ENCODE results near the gene FAM169A. TPM values are rescaled to one million over a fixed set of nuclear protein-coding genes. Genes with fewer than 3 reads are reported as not detected.
A peak's percentile ranks its signal among the peaks of the same experiment; 100 is the strongest.
"Not testable (repeated sequence)": the region's sequence is repeated elsewhere in the genome, so short reads cannot be mapped to it uniquely, and the experiment has no call there.

FAM169A gene
- total RNA-seq = 4.6 TPM

DNA sequence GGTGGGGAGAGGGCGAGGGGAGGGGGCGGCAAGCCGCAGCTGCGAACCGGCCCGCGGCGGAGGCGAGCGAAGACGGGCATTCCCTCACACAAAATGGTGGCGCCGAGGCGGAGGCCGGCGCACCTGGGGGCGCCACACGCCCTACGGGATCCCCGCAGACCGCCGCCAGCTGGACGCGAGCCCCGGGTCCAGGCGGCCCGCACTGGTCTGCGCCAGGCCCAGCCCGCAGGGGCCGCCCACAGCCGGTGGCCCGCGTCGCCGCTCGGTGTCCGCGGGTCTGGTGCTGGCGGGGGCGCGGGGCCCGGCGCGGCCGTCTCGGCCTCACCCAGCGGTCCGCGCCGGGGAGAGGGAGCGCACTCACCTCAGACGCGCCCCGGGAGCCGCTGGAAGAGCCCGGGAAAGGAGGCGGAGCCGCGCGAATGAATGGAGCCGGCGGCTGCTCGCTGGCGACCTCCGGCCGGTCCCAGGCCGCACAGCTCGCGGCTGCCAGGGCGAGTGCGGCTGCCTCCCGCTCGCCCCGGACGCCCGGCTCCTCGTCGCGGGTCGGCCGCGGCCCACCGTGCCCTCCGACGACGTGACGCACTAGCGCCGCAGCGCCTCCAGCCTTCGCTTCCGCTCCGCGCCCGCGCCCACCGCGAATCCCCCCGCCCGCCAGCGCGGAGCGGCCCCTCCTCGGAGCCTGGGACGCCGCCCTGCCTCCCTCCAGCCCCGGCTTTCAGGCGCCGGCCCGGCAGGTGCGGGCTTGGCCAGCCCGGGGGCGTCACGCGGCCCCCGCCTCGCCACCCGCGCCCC is at the start of gene FAM169A:
TSS of gene FAM169A (minus strand) at position 584 of the 792 bp plus-strand sequence. CDS start 24,711 bp downstream, outside the sequence.
- DNase-seq = no peak

DNA sequence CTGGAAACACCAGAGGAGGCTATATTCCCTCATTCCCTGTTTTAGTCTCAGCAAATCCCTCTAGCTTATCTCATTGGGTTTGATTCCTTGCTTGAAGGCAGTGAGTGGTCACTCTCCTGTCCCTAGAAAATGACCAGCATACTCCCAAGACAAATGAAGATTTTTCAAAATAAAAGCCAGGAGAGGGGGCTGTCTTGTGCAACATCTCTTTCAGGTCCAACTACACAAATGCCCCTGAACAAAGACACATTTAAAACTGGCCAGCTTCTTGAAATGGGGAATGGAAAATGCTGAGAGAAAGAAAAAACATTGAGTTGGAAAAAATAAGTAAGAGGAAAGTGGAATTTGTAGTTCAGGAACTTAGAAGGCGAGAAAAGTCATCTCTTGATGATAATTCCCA is 49.3 kb upstream of the FAM169A start:
- no peak for DNase-seq

DNA sequence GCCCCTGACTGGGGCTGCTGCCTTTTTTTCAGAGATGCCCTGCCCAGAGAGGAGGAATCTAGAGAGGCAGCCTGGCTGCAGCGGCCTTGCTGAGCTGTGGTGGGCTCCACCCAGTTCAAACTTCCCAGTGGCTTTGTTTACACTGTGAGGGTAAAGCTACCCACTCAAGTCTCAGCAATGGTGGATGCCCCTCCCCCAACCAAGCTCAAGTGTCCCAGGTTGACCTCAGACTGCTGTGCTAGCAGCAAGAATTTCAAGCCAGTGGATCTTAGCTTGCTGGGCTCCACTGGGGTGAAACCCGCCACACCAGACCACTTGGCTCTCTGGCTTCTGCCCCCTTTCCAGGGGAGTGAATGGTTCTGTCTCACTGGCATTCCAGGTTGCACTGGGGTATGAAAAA is 45.2 kb upstream of the FAM169A start:
- not testable (repeated sequence) for DNase-seq

DNA sequence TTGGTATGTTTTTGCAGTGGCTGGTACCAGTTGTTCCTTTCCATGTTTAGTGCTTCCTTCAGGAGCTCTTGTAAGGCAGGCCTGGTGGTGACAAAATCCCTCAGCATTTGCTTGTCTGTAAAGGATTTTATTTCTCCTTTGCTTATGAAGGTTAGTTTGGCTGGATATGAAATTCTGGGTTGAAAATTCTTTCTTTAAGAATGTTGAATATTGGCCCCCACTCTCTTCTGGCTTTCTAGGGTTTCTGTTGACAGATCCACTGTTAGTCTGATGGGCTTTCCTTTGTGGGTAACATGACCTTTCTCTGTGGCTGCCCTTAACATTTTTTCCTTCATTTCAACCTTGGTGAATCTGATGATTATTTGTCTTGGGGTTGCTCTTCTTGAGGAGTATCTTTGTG is 43.7 kb upstream of the FAM169A start:
- not testable (repeated sequence) for DNase-seq

DNA sequence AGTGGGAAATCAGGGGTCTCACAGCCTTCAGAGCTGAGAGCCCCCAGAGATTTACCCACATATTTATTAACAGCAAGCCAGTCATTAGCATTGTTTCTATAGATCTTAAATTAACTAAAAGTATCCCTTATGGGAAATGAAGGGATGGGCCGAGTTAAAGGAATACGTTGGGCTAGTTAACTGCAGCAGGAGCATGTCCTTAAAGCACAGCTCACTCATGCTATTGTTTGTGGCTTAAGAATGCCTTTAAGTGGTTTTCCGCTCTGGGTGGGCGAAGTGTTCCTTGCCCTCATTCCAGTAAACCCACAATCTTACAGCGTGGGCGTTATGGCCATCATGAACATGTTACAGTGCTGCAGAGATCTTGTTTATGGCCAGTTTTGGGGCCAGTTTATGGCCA is 42.0 kb upstream of the FAM169A start:
- not testable (repeated sequence) for DNase-seq

DNA sequence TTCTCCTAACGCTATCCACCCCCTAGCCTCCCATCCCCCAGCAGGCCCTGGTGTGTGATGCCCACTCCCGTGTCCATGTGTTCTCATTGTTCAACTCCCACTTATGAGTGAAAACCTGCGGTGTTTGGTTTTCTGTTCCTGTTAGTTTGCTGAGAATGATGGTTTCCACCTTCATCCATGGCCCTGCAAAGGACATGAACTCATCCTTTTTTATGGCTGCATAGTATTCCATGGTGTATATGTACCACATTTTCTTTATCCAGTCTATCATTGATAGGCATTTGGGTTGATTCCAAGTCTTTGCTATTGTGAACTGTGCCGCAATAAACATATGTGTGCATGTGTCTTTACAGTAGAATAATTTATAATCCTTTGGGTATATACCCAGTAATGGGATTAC is 38.5 kb upstream of the FAM169A start:
- DNase-seq = not testable (repeated sequence)

GRCh38 chr5:74903165-74903787 is 37.1 kb upstream of the FAM169A start:
- DNase-seq = no peak

DNA sequence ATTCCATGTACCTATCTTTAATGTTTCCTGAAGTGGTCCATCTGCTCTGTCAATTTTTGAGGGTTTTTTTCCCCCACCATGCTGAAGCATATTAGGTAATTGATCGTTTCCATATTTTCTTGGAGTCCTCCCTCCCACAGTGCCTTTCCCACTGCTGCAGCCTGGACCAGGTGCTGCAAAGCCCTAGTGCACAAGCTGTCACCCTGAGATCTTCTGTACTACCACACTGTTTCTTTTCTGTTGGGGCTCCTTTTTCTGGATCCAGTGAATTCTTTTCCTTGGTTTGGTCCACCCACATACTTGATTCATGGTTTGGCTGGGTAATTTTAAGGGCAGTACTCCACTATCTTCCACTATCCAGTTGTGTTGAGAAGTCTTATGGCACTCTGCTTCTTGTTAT is 30.9 kb upstream of the FAM169A start:
- no peak for DNase-seq

GRCh38 chr5:74895906-74896305 is 29.7 kb upstream of the FAM169A start:
- peak; percentile 25 for DNase-seq

DNA sequence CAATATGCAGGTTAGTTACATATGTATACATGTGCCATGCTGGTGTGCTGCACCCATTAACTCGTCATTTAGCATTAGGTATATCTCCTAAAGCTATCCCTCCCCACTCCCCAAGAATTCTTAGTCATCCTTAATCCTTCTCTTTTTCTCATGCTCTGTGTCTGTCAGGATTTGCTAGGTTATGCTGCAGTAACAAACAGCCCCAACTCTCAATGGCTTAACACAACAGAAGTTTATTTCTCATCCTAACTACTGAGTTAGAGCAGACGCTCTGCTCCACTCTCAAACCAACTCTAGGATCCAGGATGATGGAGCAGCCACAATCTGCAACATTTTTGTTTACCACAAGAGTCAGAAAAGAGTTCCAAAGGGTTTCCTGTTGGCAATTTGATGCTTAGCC is 28.2 kb upstream of the FAM169A start:
- DNase-seq = no peak

GRCh38 chr5:74892921-74893320 is 26.7 kb upstream of the FAM169A start:
- peak; percentile 32 for DNase-seq

DNA sequence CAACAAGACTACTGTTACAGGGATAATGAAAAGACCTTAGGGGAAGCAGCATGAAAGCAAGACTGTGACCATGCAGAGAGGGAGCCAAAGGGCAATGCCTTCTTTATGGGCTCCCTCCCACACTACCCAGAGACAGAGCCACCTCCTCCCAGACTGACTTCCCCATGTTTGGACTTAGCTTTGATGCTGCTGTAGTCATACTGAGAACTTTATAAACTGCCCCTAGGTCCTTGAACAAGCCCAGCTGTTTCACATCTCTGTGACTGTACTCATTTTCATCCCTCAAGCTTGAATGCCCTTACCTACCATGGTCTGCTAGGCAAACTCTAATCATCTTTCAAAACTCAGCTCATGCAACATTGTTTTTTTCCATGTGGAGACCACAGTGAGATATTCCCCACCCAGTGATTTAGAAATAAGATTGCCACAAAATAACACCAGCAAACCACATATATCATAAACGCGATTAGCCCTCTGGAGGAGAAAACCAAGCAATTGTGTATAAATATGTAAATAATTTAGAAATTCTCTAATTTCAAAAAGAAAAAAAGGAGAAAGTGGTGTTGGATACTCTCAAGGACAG is 23.4 kb upstream of the FAM169A start:
- DNase-seq = no peak

DNA sequence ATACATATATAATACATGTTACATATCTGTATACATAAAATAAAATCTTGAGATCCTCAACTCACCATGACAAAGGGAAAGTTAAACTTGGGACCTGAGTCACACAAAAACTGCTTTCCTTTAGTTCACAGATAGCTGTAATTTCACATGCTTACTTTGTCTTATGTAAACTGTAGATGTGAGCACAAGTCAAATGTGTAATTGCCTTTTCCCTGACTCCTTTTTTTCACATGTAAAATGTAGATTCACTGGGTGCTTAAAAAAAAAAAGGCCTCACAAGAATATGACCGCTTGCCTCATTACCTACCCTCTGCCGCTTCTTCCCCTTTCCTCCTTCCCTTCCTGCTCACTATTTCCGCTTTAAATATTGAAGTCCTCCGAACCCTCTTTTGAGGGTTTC is 21.9 kb upstream of the FAM169A start:
- DNase-seq = no peak

DNA sequence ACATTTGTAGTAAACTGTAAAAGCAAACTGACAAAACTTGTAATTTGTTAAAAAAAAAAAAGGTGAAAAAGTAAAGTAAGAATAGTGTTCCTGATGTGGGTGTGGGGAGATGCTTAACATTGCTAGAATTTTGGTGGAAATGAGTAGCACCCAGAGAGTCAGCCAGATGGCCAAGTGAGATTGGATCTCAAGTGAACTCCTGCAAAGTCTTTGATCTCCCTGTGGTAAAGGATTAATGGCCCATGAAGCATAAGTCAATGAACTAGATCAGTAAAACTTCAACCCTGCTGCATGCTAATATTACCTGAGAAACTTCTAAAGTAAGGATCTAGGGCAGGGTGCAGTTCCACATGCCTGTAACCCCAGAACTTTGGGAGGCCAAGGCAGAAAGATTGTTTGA is 19.0 kb upstream of the FAM169A start:
- DNase-seq = no peak

GRCh38 chr5:74882379-74883134 is 16.4 kb upstream of the FAM169A start:
- not testable (repeated sequence) for DNase-seq

- DNase-seq = no peak
These were observed 11.6 kb upstream of the FAM169A start for GRCh38 chr5:74877624-74878304.

DNA sequence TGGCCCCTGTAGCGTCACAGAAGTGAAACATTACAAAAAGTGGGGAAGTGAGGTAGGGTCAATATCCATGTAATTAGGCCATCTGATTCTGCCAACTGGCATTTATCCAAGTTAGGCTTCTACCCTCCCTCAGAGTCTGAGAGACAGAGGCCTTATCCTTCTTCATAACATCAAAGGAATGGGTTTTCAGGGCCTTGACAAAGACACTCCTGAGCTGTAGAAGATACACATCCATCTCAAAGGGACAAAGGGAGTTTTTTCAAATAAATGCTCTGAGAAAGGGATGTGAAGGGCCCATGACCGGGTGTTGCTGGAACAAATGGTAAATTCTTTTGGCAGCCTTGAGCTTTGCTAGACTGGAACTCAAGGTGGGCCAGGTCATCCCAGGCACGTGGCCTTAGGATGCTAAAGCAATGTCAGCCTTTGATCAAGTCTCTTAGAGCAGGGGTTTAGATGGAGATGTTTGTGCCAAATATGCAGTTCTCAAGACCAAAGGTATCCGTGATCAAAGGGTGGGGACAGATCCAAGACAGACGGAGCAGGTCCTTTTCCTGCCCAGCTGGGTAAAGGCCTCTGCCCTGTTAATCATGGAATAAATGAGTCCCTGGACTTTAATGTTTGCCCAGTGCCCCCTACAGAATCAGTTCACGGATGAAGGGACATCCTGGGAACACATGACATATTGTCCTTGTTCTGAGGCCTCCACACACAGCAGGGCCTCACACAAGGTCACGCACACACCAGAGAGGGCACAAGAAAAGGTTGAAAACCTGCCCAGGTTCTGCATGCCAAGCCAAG is 10.0 kb upstream of the FAM169A start:
- no peak for DNase-seq

GRCh38 chr5:74873525-74874249 is 7.5 kb upstream of the FAM169A start:
- DNase-seq = no peak

DNA sequence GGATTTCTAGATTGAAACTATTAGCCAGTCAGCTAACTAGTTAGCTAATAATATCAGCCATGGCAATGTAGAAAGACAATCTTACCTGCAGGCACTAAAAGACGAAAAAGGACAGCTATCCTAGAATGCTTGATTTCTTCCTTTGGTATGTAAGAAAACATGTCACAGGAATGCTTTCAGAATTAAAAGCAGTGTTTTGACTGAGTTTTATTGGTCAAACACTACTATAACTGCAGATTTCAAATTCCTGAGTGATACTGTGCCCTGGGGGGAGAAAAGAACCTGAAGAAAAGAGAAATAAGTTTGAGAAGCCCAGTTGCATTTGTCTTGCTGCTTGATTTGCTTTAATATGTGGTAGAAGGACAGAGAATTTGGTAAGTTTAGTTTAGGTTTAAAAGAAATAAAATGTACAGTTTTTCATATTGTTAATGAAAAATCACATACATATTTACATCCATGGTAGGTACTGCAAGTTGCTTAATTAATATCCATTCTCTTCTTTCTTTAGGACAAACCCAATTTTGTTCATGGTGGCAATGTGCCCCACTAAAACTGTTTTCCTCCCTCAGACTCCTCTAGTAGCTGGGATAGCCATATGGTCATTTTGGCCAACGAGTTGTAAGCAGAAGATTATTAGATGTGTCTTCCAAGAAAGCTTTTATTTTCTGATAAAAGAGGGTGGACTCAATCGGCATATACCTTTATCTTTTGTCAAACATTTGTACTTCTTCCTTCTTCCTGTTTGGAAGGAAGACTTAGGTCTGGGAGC is 4.3 kb upstream of the FAM169A start:
- no peak for DNase-seq

DNA sequence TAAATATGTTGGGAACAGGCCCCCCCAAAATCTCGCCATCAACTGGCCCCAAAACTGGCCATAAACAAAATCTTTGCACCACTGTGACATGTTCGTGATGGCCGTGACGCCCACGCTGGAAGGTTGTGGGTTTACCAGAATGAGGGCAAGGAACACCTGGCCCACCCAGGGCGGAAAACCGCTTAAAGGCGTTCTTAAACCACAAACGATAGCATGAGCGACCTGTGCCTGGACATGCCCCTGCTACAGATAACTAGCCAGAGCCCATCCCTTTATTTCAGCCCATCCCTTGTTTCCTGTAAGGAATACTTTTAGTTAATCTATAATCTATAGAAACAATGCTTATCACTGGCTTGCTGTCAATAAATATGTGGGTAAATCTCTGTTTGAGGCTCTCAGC is 3.2 kb upstream of the FAM169A start:
- not testable (repeated sequence) for DNase-seq
